GM12873 (cell line): ENCODE results near the gene MXI1.

Source experiments
- CTCF ChIP-seq: IDR thresholded peaks from 2 replicates; pipeline ENCODE4 v1.5.1; 2012; ENCODE audit warnings: low read depth, mild to moderate bottlenecking, moderate library complexity, low read length, control low read depth; ENCODE audit not compliant: insufficient read depth; ENCODE audit errors: missing control alignments

The MXI1 gene

GRCh38 chr10:110258542-110258941 is 51.1 kb downstream of the MXI1 start:
- no peak for TF ChIP-seq CTCF

GRCh38 chr10:110259317-110259716 is 51.9 kb downstream of the MXI1 start:
- no peak for TF ChIP-seq CTCF

GRCh38 chr10:110260746-110261477 is 53.5 kb downstream of the MXI1 start:
- TF ChIP-seq CTCF: no peak

GRCh38 chr10:110263164-110263563 is 55.8 kb downstream of the MXI1 start:
- TF ChIP-seq CTCF: no peak

GRCh38 chr10:110265573-110266193 is 58.3 kb downstream of the MXI1 start:
- no peak for TF ChIP-seq CTCF

GRCh38 chr10:110267276-110267675 is 59.9 kb downstream of the MXI1 start:
- no peak for TF ChIP-seq CTCF

GRCh38 chr10:110268442-110268841 is 61.0 kb downstream of the MXI1 start:
- no peak for TF ChIP-seq CTCF
